A549 (cell line): ENCODE measurements around the gene ZNF619. TPM values are rescaled to one million over a fixed set of nuclear protein-coding genes. Genes with fewer than 3 reads are reported as not detected.

ENCODE experiments used
- ATAC-seq, 2 experiments: fragments of 200-7000 bp in 1 of 2; fragments of >200 bp in 1 of 2; cut with Nextera tagmentation in 1 of 2; cut with Tn5 transposase in 1 of 2; 3 replicates each; pipeline versions ENCODE4 v1.8.0 to v1.9.1; 2018 to 2020; ENCODE audit warnings: mild to moderate bottlenecking in 1 of 2, moderate library complexity in 1 of 2
- CTCF ChIA-PET: fragments of 300-600 bp; sonication (Branson Sonifier 250); formaldehyde crosslinking; extraction: SDS; loops from one replicate; lab custom pipeline; 2021; ENCODE audit warnings: antibody characterized with exemption, inconsistent platforms; lab: Yijun Ruan, JAX
- POLR2A ChIA-PET: fragments of 350-600 bp; formaldehyde crosslinking; extraction: SDS; loops from one replicate; lab custom pipeline; 2021; ENCODE audit warnings: antibody characterized with exemption, inconsistent platforms; lab: Yijun Ruan, JAX
- DNase-seq, 2 experiments: peaks; one replicate each; pipeline versions ENCODE4 v3.0.0 to v3.0.0-alpha.2; 2011 to 2016; ENCODE audit warnings: low read depth in 1 of 2, low spot score in 1 of 2
- FAIRE-seq: peaks from 2 replicates; lab custom pipeline; 2011; peaks lifted over from hg19 to GRCh38; lab: Jason Lieb, UNC
- H3K27ac ChIP-seq, 2 experiments: fragments of >200 bp; sonication (Bioruptor Twin); formaldehyde crosslinking; 3 replicates each; pipeline ENCODE4 v1.5.1; 2016 to 2017
- H3K4me1 ChIP-seq: fragments of >200 bp; sonication (Bioruptor Twin); formaldehyde crosslinking; 3 replicates; pipeline ENCODE4 v1.6.1; 2016
- H3K4me2 ChIP-seq: fragments of >200 bp; sonication (Bioruptor Twin); formaldehyde crosslinking; 3 replicates; pipeline ENCODE4 v1.6.1; 2016
- H3K4me3 ChIP-seq: fragments of >200 bp; sonication (Bioruptor Twin); formaldehyde crosslinking; 3 replicates; pipeline ENCODE4 v1.5.1; 2016
- H3K9me3 ChIP-seq: fragments of >200 bp; sonication (Bioruptor Twin); formaldehyde crosslinking; 3 replicates; pipeline ENCODE4 v1.6.1; 2016
- CBX2 ChIP-seq: fragments of 200-600 bp; sonication (generic); IDR thresholded peaks from 2 replicates; pipeline ENCODE4 v1.6.1; 2016; ENCODE audit warnings: low read depth, mild to moderate bottlenecking, borderline replicate concordance
- CHD2 ChIP-seq: fragments of 150-350 bp; IDR thresholded peaks from 2 replicates; pipeline ENCODE4 v1.6.1; 2014; ENCODE audit warnings: low read length; ENCODE audit not compliant: partially characterized antibody
- EHMT2 ChIP-seq: fragments of 200-600 bp; sonication (generic); IDR thresholded peaks from 2 replicates; pipeline ENCODE4 v1.6.1; 2016; ENCODE audit warnings: antibody characterized with exemption, low read depth, mild to moderate bottlenecking, moderate library complexity
- ESRRA ChIP-seq: fragments of 150-350 bp; IDR thresholded peaks from 2 replicates; pipeline ENCODE4 v1.6.1; 2014; ENCODE audit warnings: mild to moderate bottlenecking, low read length, borderline replicate concordance
- FOXS1 ChIP-seq: fragments of 250-450 bp; sonication (Bioruptor Pico); IDR thresholded peaks from 2 replicates; pipeline ENCODE4 v1.5.0; 2020; ENCODE audit warnings: mild to moderate bottlenecking, moderate library complexity
- HDAC2 ChIP-seq: fragments of 200-600 bp; sonication (generic); IDR thresholded peaks from 2 replicates; pipeline ENCODE4 v1.6.1; 2016
- HEYL ChIP-seq: fragments of 250-450 bp; sonication (Bioruptor Pico); IDR thresholded peaks from 2 replicates; pipeline ENCODE4 v1.8.0; 2021; ENCODE audit warnings: mild to moderate bottlenecking, moderate library complexity
- HOXA7 ChIP-seq: fragments of 250-450 bp; sonication (Bioruptor Pico); IDR thresholded peaks from 2 replicates; pipeline ENCODE4 v1.5.0; 2020; ENCODE audit warnings: mild to moderate bottlenecking, moderate library complexity
- JUN ChIP-seq, 2 experiments: fragments of >200 bp; sonication (Bioruptor Twin); formaldehyde crosslinking; IDR thresholded peaks; 2 replicates in 1 of 2; 3 replicates in 1 of 2; pipeline ENCODE4 v1.6.1; 2016 to 2017
- JUNB ChIP-seq: fragments of >200 bp; sonication (Bioruptor Twin); formaldehyde crosslinking; IDR thresholded peaks from 2 replicates; pipeline ENCODE4 v1.6.1; 2016
- KDM1A ChIP-seq: fragments of 200-600 bp; sonication (generic); IDR thresholded peaks from 2 replicates; pipeline ENCODE4 v1.6.1; 2016; ENCODE audit warnings: low read depth, mild to moderate bottlenecking
- MAFK ChIP-seq: fragments of 450-650 bp; IDR thresholded peaks from 2 replicates; pipeline ENCODE4 v1.6.1; 2014; ENCODE audit not compliant: partially characterized antibody
- MYC ChIP-seq: IDR thresholded peaks from 2 replicates; pipeline ENCODE4 v1.6.1; 2012; ENCODE audit warnings: mild to moderate bottlenecking, inconsistent platforms, low read length, improper control_type of control experiment, borderline replicate concordance
- NFE2L2 ChIP-seq: fragments of 150-350 bp; conservative IDR thresholded peaks from 2 replicates; pipeline ENCODE4 v1.6.1; 2014; ENCODE audit warnings: low read length
- NPAS2 ChIP-seq: fragments of 250-450 bp; sonication (Bioruptor Pico); IDR thresholded peaks from 2 replicates; pipeline ENCODE4 v1.8.0; 2022; ENCODE audit warnings: mild to moderate bottlenecking, moderate library complexity, borderline replicate concordance
- PHF8 ChIP-seq: fragments of 200-600 bp; sonication (generic); IDR thresholded peaks from 2 replicates; pipeline ENCODE4 v1.6.1; 2016; ENCODE audit warnings: low read depth, mild to moderate bottlenecking, antibody characterized with exemption, moderate library complexity, borderline replicate concordance
- POLR2AphosphoS2 ChIP-seq: conservative IDR thresholded peaks from 2 replicates; pipeline ENCODE4 v1.6.1; 2012; ENCODE audit warnings: low read length, improper control_type of control experiment, inconsistent platforms
- RARB ChIP-seq: fragments of 250-450 bp; sonication (Bioruptor Pico); IDR thresholded peaks from 2 replicates; pipeline ENCODE4 v1.8.0; 2021; ENCODE audit warnings: mild to moderate bottlenecking, moderate library complexity
- RCOR1 ChIP-seq: fragments of 150-350 bp; IDR thresholded peaks from 2 replicates; pipeline ENCODE4 v1.6.1; 2014; ENCODE audit warnings: antibody characterized with exemption, low read length, low read depth
- RFX5 ChIP-seq: fragments of 450-650 bp; IDR thresholded peaks from 2 replicates; pipeline ENCODE4 v1.7.1; 2014; ENCODE audit warnings: antibody characterized with exemption, mild to moderate bottlenecking, moderate library complexity
- RNF2 ChIP-seq: fragments of 200-600 bp; sonication (generic); IDR thresholded peaks from 2 replicates; pipeline ENCODE4 v1.6.1; 2016; ENCODE audit warnings: low read depth, mild to moderate bottlenecking, antibody characterized with exemption, moderate library complexity, borderline replicate concordance
- SMC3 ChIP-seq: fragments of >200 bp; sonication (Bioruptor Twin); formaldehyde crosslinking; IDR thresholded peaks from 3 replicates; pipeline ENCODE4 v1.6.1; 2018; ENCODE audit warnings: inconsistent platforms
- SREBF2 ChIP-seq: fragments of 450-650 bp; IDR thresholded peaks from 2 replicates; pipeline ENCODE4 v1.6.1; 2014; ENCODE audit warnings: mild to moderate bottlenecking, moderate library complexity
- TFCP2L1 ChIP-seq: fragments of 250-450 bp; sonication (Bioruptor Pico); IDR thresholded peaks from 2 replicates; pipeline ENCODE4 v1.5.0; 2021; ENCODE audit warnings: mild to moderate bottlenecking
- TP53 ChIP-seq: fragments of 250-450 bp; sonication (Bioruptor Pico); IDR thresholded peaks from 2 replicates; pipeline ENCODE4 v1.5.0; 2021; ENCODE audit warnings: mild to moderate bottlenecking, moderate library complexity
- ZC3H11A ChIP-seq: fragments of 450-650 bp; IDR thresholded peaks from 2 replicates; pipeline ENCODE4 v1.6.1; 2014; ENCODE audit warnings: antibody characterized with exemption, mild to moderate bottlenecking
- ZNF302 ChIP-seq: fragments of 250-450 bp; sonication (Bioruptor Pico); IDR thresholded peaks from 2 replicates; pipeline ENCODE4 v1.9.0; 2021; ENCODE audit warnings: inconsistent platforms, mild to moderate bottlenecking, moderate library complexity
- ZSCAN20 ChIP-seq: fragments of 250-450 bp; sonication (Bioruptor Pico); IDR thresholded peaks from 2 replicates; pipeline ENCODE4 v1.8.0; 2022; ENCODE audit warnings: mild to moderate bottlenecking, moderate library complexity
- WGBS: methylation state at CpG from one replicate; pipeline ENCODE4 v1.1.6; 2017; ENCODE audit errors: missing lambda C conversion rate; 5-methylcytosine and 5-hydroxymethylcytosine counted together
- polyA plus RNA-seq, 4 experiments: library from polyadenylated mRNA; depleted of rRNA in 3 of 4; stranded (reverse); fragments of >200 nt; fragmentation: RNase III in 1 of 4; extraction: RNeasy Plus Mini Kit Qiagen cat#74134 plus additional on column Dnase treatment in 1 of 4; gene quantifications; 2 replicates in 3 of 4; 3 replicates in 1 of 4; pipeline ENCODE4 v1.2.3, GENCODE V29; 2011 to 2017
- TF ChIP-seq, protein P1 (sequence below): fragments of 150-350 bp; IDR thresholded peaks from 2 replicates; pipeline ENCODE4 v1.6.1; 2014; ENCODE audit warnings: low read depth, mild to moderate bottlenecking, low read length
- TF ChIP-seq, protein P2 (sequence below): IDR thresholded peaks from 2 replicates; pipeline ENCODE4 v1.6.1; 2012; ENCODE audit warnings: low read depth, borderline replicate concordance
- TF ChIP-seq, protein P3 (sequence below): IDR thresholded peaks from 2 replicates; pipeline ENCODE4 v1.6.1; 2012
- TF ChIP-seq, protein P4 (sequence below): fragments of >200 bp; sonication (Bioruptor Twin); formaldehyde crosslinking; IDR thresholded peaks from 3 replicates; pipeline ENCODE4 v1.6.1; 2016
- TF ChIP-seq, protein P5 (sequence below): fragments of 250-450 bp; sonication (Bioruptor Pico); IDR thresholded peaks from 2 replicates; pipeline ENCODE4 v1.5.0; 2021; ENCODE audit warnings: mild to moderate bottlenecking, moderate library complexity, borderline replicate concordance

The ZNF619 gene
- polyA plus RNA-seq, 2 of the 4 experiments (the other 2 are of a cell fraction) = 2.2 to 4.1 TPM

DNA sequence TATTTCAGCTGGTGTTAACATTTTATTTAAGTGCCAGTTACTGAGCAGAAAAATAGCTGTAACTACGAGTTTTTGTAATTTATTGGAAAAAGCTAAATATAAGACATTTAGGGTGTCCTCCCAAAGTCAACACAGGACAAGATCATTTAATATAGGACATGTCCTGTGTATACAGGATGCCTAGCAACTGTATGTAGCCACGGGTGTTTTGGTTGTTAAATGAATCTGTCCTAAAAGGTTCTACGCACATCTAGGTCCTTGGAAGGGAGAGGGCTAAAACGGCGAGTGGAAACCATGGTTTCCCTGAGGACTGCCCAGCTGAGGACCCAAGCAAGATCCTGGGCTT is 47.3 kb downstream of the ZNF619 start:
- ChIA-PET POLR2A (interaction anchor here (0.6 to 2.1 kb wide), 5 partner anchors 18 to 71 kb away, joined by 4 to 11 read pairs (median 5); partner anchors contain the start of genes RPL14, ZNF619 and ZNF620), CTCF (no interaction called here)
- FAIRE-seq (no peak), ATAC-seq (no peak; a peak in 2 of 6 replicates), DNase-seq (no peak)
- TF ChIP-seq HDAC2 = no peak
- TF ChIP-seq, protein P1, sequence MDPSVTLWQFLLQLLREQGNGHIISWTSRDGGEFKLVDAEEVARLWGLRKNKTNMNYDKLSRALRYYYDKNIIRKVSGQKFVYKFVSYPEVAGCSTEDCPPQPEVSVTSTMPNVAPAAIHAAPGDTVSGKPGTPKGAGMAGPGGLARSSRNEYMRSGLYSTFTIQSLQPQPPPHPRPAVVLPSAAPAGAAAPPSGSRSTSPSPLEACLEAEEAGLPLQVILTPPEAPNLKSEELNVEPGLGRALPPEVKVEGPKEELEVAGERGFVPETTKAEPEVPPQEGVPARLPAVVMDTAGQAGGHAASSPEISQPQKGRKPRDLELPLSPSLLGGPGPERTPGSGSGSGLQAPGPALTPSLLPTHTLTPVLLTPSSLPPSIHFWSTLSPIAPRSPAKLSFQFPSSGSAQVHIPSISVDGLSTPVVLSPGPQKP = no peak
- no peak for TF ChIP-seq RFX5
- TF ChIP-seq RARB (CRISPR knock-in tag) = no peak
- TF ChIP-seq TFCP2L1 = no peak
- no peak for TF ChIP-seq SMC3
- TF ChIP-seq ESRRA = no peak
- no peak for TF ChIP-seq ZC3H11A
- TF ChIP-seq EHMT2 = no peak
- no peak for TF ChIP-seq MAFK
- TF ChIP-seq RCOR1 = no peak
- no peak for TF ChIP-seq PHF8
- TF ChIP-seq, protein P2, sequence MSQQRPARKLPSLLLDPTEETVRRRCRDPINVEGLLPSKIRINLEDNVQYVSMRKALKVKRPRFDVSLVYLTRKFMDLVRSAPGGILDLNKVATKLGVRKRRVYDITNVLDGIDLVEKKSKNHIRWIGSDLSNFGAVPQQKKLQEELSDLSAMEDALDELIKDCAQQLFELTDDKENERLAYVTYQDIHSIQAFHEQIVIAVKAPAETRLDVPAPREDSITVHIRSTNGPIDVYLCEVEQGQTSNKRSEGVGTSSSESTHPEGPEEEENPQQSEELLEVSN = no peak
- TF ChIP-seq HOXA7 (CRISPR knock-in tag) = no peak
- TF ChIP-seq JUNB = no peak
- TF ChIP-seq ZSCAN20 = no peak
- TF ChIP-seq KDM1A = no peak
- TF ChIP-seq SREBF2 = no peak
- no peak for TF ChIP-seq HEYL
- Histone ChIP-seq H3K4me3 (peak overlapping the region; percentile 89), H3K4me1 (no peaks in the 10 kb centered on the region), H3K4me2 (peak overlapping the region; percentile 65), H3K9me3 (no peaks in the 10 kb centered on the region), H3K27ac (peak overlapping the region; percentile 89 to 95)
- WGBS = 29% methylated on average over 5 of the region's 5 CpGs

DNA sequence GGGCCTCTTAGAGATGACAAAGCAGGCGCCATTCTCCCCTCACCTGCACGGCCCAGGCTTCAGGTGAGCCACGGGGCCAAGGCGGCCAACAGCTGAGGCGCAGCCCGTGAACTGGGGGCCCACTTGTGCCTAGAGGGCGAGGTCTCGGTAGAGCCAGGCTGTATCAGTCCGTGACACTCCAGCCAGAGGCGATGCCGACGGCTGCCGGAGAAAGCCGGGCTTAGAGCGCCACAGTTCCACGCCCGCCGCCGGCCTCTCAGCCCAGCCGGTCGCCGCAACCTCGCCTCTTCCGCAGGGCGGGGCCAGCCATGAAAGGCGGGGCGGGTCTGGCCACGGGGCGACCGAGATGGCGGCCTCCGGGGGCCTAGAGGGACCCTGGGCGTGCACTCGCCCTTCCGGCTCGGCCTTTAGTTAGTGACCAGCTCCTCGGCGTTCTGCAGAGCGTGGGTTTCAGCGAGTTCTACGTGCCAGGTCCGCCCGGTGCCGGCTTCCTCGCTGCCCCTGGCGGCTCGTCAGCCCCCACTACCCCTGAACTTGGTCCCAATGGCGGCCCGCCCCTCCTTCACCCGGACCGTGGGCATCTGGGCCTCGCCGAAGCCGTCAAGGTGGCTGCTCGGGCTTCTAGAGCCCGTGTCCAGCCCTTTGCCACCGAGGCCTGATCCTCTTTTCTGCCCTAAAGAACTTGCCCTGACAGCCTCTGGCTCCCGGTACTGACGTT is 47.8 kb downstream of the ZNF619 start, which contains the start of gene ZNF621:
ZNF621 (plus strand) TSS at position 393 of the 718 bp plus-strand sequence. CDS start 881 bp downstream, outside the sequence.
- FAIRE-seq (no peak), ATAC-seq (peak; percentile 98 to 100), DNase-seq (peak; percentile 67 to 87)
- H3K9me3 ChIP-seq = no peaks in the 10 kb centered on the region
- peak within 1 kb of the TSS; percentile 89 to 95 for H3K27ac ChIP-seq
- H3K4me3 ChIP-seq = peak within 1 kb of the TSS; percentile 89
- CTCF ChIA-PET = interaction anchor here (0.6 kb wide), 1 partner anchor 7 kb away, joined by 4 read pairs; no protein-coding TSS in a partner anchor
- no peaks in the 10 kb centered on the region for H3K4me1 ChIP-seq
- POLR2A ChIA-PET = interaction anchor here (0.6 to 2.1 kb wide), 5 partner anchors 19 to 879 kb away, joined by 3 to 11 read pairs (median 5); partner anchors contain the start of genes RPL14, ZNF619 and ZNF620
- peak within 1 kb of the TSS; percentile 65 for H3K4me2 ChIP-seq
- 6% methylated on average over 3 of the region's 59 CpGs for WGBS
- TF ChIP-seq HEYL (no peak), MYC (peak; percentile 72; the same call in 1 of the 2 replicates), CHD2 (no peak), TP53 (CRISPR knock-in tag) (no peak), JUN (IDR thresholded peaks at IDR 0.05) (peak; percentile 32 to 83; a peak in 4 of 5 replicates), HDAC2 (no peak), ZC3H11A (no peak), NPAS2 (no peak), RNF2 (no peak), ESRRA (no peak), FOXS1 (CRISPR knock-in tag) (no peak), SREBF2 (no peak), ZNF302 (CRISPR knock-in tag) (no peak), POLR2AphosphoS2 (no peak), HOXA7 (CRISPR knock-in tag) (no peak), SMC3 (no peak), CBX2 (no peak), PHF8 (peak; percentile 91), NFE2L2 (no peak), RARB (CRISPR knock-in tag) (no peak), ZSCAN20 (no peak)
- TF ChIP-seq, protein P3, sequence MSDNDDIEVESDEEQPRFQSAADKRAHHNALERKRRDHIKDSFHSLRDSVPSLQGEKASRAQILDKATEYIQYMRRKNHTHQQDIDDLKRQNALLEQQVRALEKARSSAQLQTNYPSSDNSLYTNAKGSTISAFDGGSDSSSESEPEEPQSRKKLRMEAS = peak; percentile 81
- TF ChIP-seq, protein P4, sequence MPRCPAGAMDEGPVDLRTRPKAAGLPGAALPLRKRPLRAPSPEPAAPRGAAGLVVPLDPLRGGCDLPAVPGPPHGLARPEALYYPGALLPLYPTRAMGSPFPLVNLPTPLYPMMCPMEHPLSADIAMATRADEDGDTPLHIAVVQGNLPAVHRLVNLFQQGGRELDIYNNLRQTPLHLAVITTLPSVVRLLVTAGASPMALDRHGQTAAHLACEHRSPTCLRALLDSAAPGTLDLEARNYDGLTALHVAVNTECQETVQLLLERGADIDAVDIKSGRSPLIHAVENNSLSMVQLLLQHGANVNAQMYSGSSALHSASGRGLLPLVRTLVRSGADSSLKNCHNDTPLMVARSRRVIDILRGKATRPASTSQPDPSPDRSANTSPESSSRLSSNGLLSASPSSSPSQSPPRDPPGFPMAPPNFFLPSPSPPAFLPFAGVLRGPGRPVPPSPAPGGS = peak; percentile 91
- TF ChIP-seq, protein P5, sequence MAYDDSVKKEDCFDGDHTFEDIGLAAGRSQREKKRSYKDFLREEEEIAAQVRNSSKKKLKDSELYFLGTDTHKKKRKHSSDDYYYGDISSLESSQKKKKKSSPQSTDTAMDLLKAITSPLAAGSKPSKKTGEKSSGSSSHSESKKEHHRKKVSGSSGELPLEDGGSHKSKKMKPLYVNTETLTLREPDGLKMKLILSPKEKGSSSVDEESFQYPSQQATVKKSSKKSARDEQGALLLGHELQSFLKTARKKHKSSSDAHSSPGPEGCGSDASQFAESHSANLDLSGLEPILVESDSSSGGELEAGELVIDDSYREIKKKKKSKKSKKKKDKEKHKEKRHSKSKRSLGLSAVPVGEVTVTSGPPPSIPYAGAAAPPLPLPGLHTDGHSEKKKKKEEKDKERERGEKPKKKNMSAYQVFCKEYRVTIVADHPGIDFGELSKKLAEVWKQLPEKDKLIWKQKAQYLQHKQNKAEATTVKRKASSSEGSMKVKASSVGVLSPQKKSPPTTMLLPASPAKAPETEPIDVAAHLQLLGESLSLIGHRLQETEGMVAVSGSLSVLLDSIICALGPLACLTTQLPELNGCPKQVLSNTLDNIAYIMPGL (CRISPR knock-in tag) = no peak
